ES-I3 (cell line): ENCODE measurements around the gene ZNF830.

Source experiments
- H3K36me3 ChIP-seq: 2 replicates; pipeline ENCODE4 v1.6.1; 2013; ENCODE audit warnings: mild to moderate bottlenecking, low read length, control low read depth, moderate library complexity; ENCODE audit not compliant: insufficient read depth
- H3K4me1 ChIP-seq: 2 replicates; pipeline ENCODE4 v1.6.1; 2013; ENCODE audit warnings: mild to moderate bottlenecking, control low read depth, low read length; ENCODE audit not compliant: insufficient read depth
- H3K9ac ChIP-seq: 2 replicates; pipeline ENCODE4 v1.6.1; 2013; ENCODE audit warnings: low read depth, mild to moderate bottlenecking, low read length, moderate library complexity
- H3K9me3 ChIP-seq: 2 replicates; pipeline ENCODE4 v1.6.1; 2013; ENCODE audit warnings: mild to moderate bottlenecking, low read length, moderate library complexity; ENCODE audit not compliant: control insufficient read depth, insufficient read depth

The ZNF830 gene

GRCh38 chr17:35001549-35001948, 40.2 kb downstream of the ZNF830 start:
- Histone ChIP-seq H3K9ac (no peak overlapping the region), H3K9me3 (no peaks in the 10 kb centered on the region), H3K36me3 (peaks cover 44% of the 10 kb centered on the region), H3K4me1 (no peaks in the 10 kb centered on the region)

GRCh38 chr17:35002876-35003551, 41.7 kb downstream of the ZNF830 start:
- Histone ChIP-seq H3K9ac (no peak overlapping the region), H3K36me3 (peaks cover 38% of the 10 kb centered on the region), H3K9me3 (no peaks in the 10 kb centered on the region), H3K4me1 (no peaks in the 10 kb centered on the region)

GRCh38 chr17:35003778-35004177, 42.4 kb downstream of the ZNF830 start:
- Histone ChIP-seq H3K9me3 (no peaks in the 10 kb centered on the region), H3K9ac (no peak overlapping the region), H3K4me1 (no peaks in the 10 kb centered on the region), H3K36me3 (peaks cover 34% of the 10 kb centered on the region)

- Histone ChIP-seq H3K9ac (no peak overlapping the region), H3K9me3 (no peaks in the 10 kb centered on the region), H3K4me1 (no peaks in the 10 kb centered on the region), H3K36me3 (peaks cover 17% of the 10 kb centered on the region; the same call in 1 of the 2 replicates)
These were observed 45.0 kb downstream of the ZNF830 start for GRCh38 chr17:35006345-35006744.

DNA sequence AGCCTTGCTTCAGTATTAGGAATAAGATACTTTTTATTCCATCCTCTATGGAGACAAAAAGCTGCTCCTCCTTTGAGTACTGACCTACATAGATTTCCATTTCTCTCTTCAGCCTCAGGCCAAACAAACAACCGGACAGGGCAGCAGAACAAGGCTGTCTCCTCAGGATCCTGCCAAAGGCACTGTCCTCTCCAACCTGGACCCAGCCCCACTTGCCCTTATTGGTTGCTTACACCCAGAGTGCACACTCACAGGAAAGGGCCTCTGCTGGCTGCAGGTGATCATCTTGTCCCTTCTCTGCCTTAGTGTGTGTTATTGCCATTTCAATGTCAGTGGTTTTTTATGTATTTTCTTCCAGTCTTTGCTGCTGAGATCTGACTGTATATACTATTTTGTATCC, 45.6 kb downstream of the ZNF830 start:
- Histone ChIP-seq H3K4me1 (no peaks in the 10 kb centered on the region), H3K36me3 (peaks cover 15% of the 10 kb centered on the region; the same call in 1 of the 2 replicates), H3K9ac (no peak overlapping the region), H3K9me3 (no peaks in the 10 kb centered on the region)

DNA sequence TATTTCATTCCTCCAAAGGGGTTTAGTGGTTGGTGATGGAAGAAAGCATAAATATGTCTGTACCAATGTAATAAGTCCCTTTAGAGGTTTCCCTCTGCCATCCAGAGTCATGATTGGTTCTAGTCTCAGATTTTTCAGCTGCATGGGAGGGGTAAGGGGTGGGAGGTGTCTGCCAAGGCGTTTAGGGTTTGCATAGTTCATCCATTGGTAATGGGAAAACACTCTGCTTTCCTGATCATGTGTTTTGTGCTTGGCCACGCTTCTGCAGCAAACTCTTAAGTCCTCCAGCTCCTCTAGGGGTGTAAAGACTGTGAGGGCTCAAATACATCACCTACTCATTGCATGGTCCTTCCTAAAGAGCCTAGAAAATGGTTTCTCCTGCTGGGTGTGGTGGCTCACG, 48.8 kb downstream of the ZNF830 start:
- no peaks in the 10 kb centered on the region for H3K9me3 ChIP-seq
- H3K36me3 ChIP-seq = peaks cover 8% of the 10 kb centered on the region; the same call in 1 of the 2 replicates
- H3K9ac ChIP-seq = no peak overlapping the region
- no peaks in the 10 kb centered on the region for H3K4me1 ChIP-seq

GRCh38 chr17:35011671-35012216, 50.4 kb downstream of the ZNF830 start:
- Histone ChIP-seq H3K36me3 (peaks cover 2% of the 10 kb centered on the region; the same call in 1 of the 2 replicates), H3K9me3 (no peaks in the 10 kb centered on the region), H3K9ac (no peak overlapping the region), H3K4me1 (no peaks in the 10 kb centered on the region)
